Mesendoderm (in vitro differentiated cells): Measurements from ENCODE around the gene SLC2A5.

ENCODE experiments used
- DNase-seq: peaks from one replicate; pipeline ENCODE4 v3.0.0; 2013
- H2AK5ac ChIP-seq: 2 replicates; pipeline ENCODE4 v1.6.1; 2013; ENCODE audit warnings: low read length, inconsistent platforms
- H2BK120ac ChIP-seq: 2 replicates; pipeline ENCODE4 v1.6.1; 2013; ENCODE audit warnings: low read depth, mild to moderate bottlenecking, low read length, moderate library complexity, mixed read lengths
- H2BK15ac ChIP-seq: replicated peaks from 2 replicates; pipeline ENCODE4 v1.6.1; 2013; ENCODE audit warnings: low read depth, mild to moderate bottlenecking, moderate library complexity
- H2BK5ac ChIP-seq: 2 replicates; pipeline ENCODE4 v1.6.1; 2013; ENCODE audit warnings: low read length, inconsistent platforms
- H3K18ac ChIP-seq: 2 replicates; pipeline ENCODE4 v1.6.1; 2013; ENCODE audit warnings: mild to moderate bottlenecking, low read length, mixed read lengths
- H3K23ac ChIP-seq: one replicate; pipeline ENCODE4 v1.6.1; 2013; ENCODE audit warnings: low read length
- H3K27ac ChIP-seq: 2 replicates; pipeline ENCODE4 v1.5.1; 2013; ENCODE audit warnings: low read depth, mild to moderate bottlenecking, inconsistent platforms, low read length, moderate library complexity
- H3K27me3 ChIP-seq: 2 replicates; pipeline ENCODE4 v1.6.1; 2013; ENCODE audit warnings: low read length, control low read depth, mild to moderate bottlenecking, inconsistent platforms; ENCODE audit not compliant: insufficient read depth, poor library complexity
- H3K36me3 ChIP-seq: 2 replicates; pipeline ENCODE4 v1.6.1; 2013; ENCODE audit warnings: low read length, inconsistent platforms; ENCODE audit not compliant: control insufficient read depth, insufficient read depth
- H3K4ac ChIP-seq: one replicate; pipeline ENCODE4 v1.6.1; 2013; ENCODE audit warnings: low read depth, mild to moderate bottlenecking, low read length, moderate library complexity
- H3K4me1 ChIP-seq: 2 replicates; pipeline ENCODE4 v1.6.1; 2013; ENCODE audit warnings: low read depth, low read length, inconsistent platforms; ENCODE audit not compliant: control insufficient read depth
- H3K4me2 ChIP-seq: 2 replicates; pipeline ENCODE4 v1.6.1; 2013; ENCODE audit warnings: low read length
- H3K4me3 ChIP-seq: 2 replicates; pipeline ENCODE4 v1.5.1; 2013; ENCODE audit warnings: mild to moderate bottlenecking, low read length
- H3K56ac ChIP-seq: one replicate; pipeline ENCODE4 v1.6.1; 2013; ENCODE audit warnings: low read length
- H3K79me1 ChIP-seq: 2 replicates; pipeline ENCODE4 v1.6.1; 2013; ENCODE audit warnings: low read length, inconsistent platforms
- H3K79me2 ChIP-seq: 2 replicates; pipeline ENCODE4 v1.6.1; 2013; ENCODE audit warnings: mild to moderate bottlenecking, low read length; ENCODE audit not compliant: control insufficient read depth, insufficient read depth
- H3K9ac ChIP-seq: 2 replicates; pipeline ENCODE4 v1.6.1; 2013; ENCODE audit warnings: low read length, inconsistent platforms
- H4K5ac ChIP-seq: one replicate; pipeline ENCODE4 v1.6.1; 2013; ENCODE audit warnings: low read length
- H4K8ac ChIP-seq: one replicate; pipeline ENCODE4 v1.6.1; 2013; ENCODE audit warnings: low read depth, mild to moderate bottlenecking, control low read depth, low read length, moderate library complexity
- WGBS: extraction: QIAGEN DNeasy Blood & Tissue Kit; methylation state at CpG from one replicate; pipeline ENCODE4 v1.1.7; 2013; ENCODE audit warnings: low lambda C conversion rate, missing lambda C conversion rate; ENCODE audit not compliant: insufficient coverage; ENCODE audit errors: extremely low coverage; 5-methylcytosine and 5-hydroxymethylcytosine counted together

Gene SLC2A5

GRCh38 chr1:9071554-9072235 is 2.3 kb upstream of the SLC2A5 start:
- Histone ChIP-seq H3K27ac (no peak overlapping the region), H3K79me1 (no peaks in the 10 kb centered on the region), H3K18ac (no peak overlapping the region), H2BK120ac (no peak overlapping the region), H3K9ac (no peak overlapping the region), H3K4me2 (no peak overlapping the region), H3K4me3 (no peak overlapping the region), H3K56ac (no peak overlapping the region), H2BK5ac (no peak overlapping the region), H2BK15ac (no peak overlapping the region), H3K79me2 (no peaks in the 10 kb centered on the region), H3K23ac (no peak overlapping the region), H3K36me3 (no peaks in the 10 kb centered on the region), H3K4me1 (no peaks in the 10 kb centered on the region), H4K5ac (no peak overlapping the region), H3K27me3 (no peaks in the 10 kb centered on the region), H3K4ac (no peak overlapping the region), H2AK5ac (no peak overlapping the region), H4K8ac (no peak overlapping the region)
- DNase-seq: no peak
- no CpG with 5 or more reads among the region's 50 CpGs for WGBS

GRCh38 chr1:9070486-9070885 is 1.1 kb upstream of the SLC2A5 start:
- Histone ChIP-seq H3K79me2 (no peaks in the 10 kb centered on the region), H3K36me3 (no peaks in the 10 kb centered on the region), H4K5ac (no peak overlapping the region), H3K4me2 (no peak overlapping the region), H2BK5ac (no peak overlapping the region), H3K79me1 (no peaks in the 10 kb centered on the region), H3K56ac (no peak overlapping the region), H4K8ac (no peak overlapping the region), H2BK120ac (no peak overlapping the region), H3K9ac (no peak overlapping the region), H3K4me1 (no peaks in the 10 kb centered on the region), H3K18ac (no peak overlapping the region), H3K27ac (no peak overlapping the region), H2BK15ac (no peak overlapping the region), H2AK5ac (no peak overlapping the region), H3K27me3 (no peaks in the 10 kb centered on the region), H3K4me3 (no peak overlapping the region), H3K4ac (no peak overlapping the region), H3K23ac (no peak overlapping the region)
- no peak for DNase-seq
- WGBS: no CpG with 5 or more reads among the region's 7 CpGs

GRCh38 chr1:9068981-9069325 is 482 bp downstream of the SLC2A5 start:
- Histone ChIP-seq H3K4me1 (no peaks in the 10 kb centered on the region), H2BK120ac (no peak overlapping the region), H2BK15ac (no peak overlapping the region), H3K27ac (no peak overlapping the region), H3K23ac (no peak overlapping the region), H4K5ac (no peak overlapping the region), H3K4me3 (no peak overlapping the region), H3K4me2 (no peak overlapping the region), H3K36me3 (no peaks in the 10 kb centered on the region), H3K56ac (no peak overlapping the region), H3K27me3 (no peaks in the 10 kb centered on the region), H3K18ac (no peak overlapping the region), H3K4ac (no peak overlapping the region), H3K79me2 (no peaks in the 10 kb centered on the region), H2AK5ac (no peak overlapping the region), H2BK5ac (no peak overlapping the region), H3K79me1 (no peaks in the 10 kb centered on the region), H3K9ac (no peak overlapping the region), H4K8ac (no peak overlapping the region)
- WGBS: no CpG with 5 or more reads among the region's 4 CpGs
- no peak for DNase-seq

- no peak overlapping the region for H3K56ac ChIP-seq
- no peak overlapping the region for H3K4me3 ChIP-seq
- H4K8ac ChIP-seq: no peak overlapping the region
- H3K79me1 ChIP-seq: no peaks in the 10 kb centered on the region
- DNase-seq: no peak
- H3K79me2 ChIP-seq: no peaks in the 10 kb centered on the region
- no peak overlapping the region for H3K9ac ChIP-seq
- H3K27me3 ChIP-seq: no peaks in the 10 kb centered on the region
- no CpG with 5 or more reads among the region's 24 CpGs for WGBS
- no peak overlapping the region for H3K4ac ChIP-seq
- no peak overlapping the region for H2BK120ac ChIP-seq
- H3K36me3 ChIP-seq: no peaks in the 10 kb centered on the region
- H2BK5ac ChIP-seq: no peak overlapping the region
- no peak overlapping the region for H2AK5ac ChIP-seq
- no peak overlapping the region for H4K5ac ChIP-seq
- H3K4me2 ChIP-seq: no peak overlapping the region
- H3K27ac ChIP-seq: no peak overlapping the region
- no peak overlapping the region for H3K23ac ChIP-seq
- H3K18ac ChIP-seq: no peak overlapping the region
- H2BK15ac ChIP-seq: no peak overlapping the region
- no peaks in the 10 kb centered on the region for H3K4me1 ChIP-seq
Measured at GRCh38 chr1:9066945-9067807, 2.3 kb downstream of the SLC2A5 start.

- Histone ChIP-seq H3K27me3 (no peaks in the 10 kb centered on the region), H3K36me3 (no peaks in the 10 kb centered on the region), H3K4me2 (no peak overlapping the region), H3K4me3 (no peak overlapping the region), H2BK120ac (no peak overlapping the region), H4K8ac (no peak overlapping the region), H3K79me1 (no peaks in the 10 kb centered on the region), H2BK5ac (no peak overlapping the region), H2BK15ac (no peak overlapping the region), H2AK5ac (no peak overlapping the region), H3K9ac (no peak overlapping the region), H3K23ac (no peak overlapping the region), H3K56ac (no peak overlapping the region), H4K5ac (no peak overlapping the region), H3K79me2 (no peaks in the 10 kb centered on the region), H3K27ac (no peak overlapping the region), H3K4ac (no peak overlapping the region), H3K4me1 (no peaks in the 10 kb centered on the region), H3K18ac (no peak overlapping the region)
- no peak for DNase-seq
- WGBS: no CpG with 5 or more reads among the region's 7 CpGs
Measured at GRCh38 chr1:9065213-9065751, 4.2 kb downstream of the SLC2A5 start.
